ENCODE data around the gene ZFPM1.

DNA sequence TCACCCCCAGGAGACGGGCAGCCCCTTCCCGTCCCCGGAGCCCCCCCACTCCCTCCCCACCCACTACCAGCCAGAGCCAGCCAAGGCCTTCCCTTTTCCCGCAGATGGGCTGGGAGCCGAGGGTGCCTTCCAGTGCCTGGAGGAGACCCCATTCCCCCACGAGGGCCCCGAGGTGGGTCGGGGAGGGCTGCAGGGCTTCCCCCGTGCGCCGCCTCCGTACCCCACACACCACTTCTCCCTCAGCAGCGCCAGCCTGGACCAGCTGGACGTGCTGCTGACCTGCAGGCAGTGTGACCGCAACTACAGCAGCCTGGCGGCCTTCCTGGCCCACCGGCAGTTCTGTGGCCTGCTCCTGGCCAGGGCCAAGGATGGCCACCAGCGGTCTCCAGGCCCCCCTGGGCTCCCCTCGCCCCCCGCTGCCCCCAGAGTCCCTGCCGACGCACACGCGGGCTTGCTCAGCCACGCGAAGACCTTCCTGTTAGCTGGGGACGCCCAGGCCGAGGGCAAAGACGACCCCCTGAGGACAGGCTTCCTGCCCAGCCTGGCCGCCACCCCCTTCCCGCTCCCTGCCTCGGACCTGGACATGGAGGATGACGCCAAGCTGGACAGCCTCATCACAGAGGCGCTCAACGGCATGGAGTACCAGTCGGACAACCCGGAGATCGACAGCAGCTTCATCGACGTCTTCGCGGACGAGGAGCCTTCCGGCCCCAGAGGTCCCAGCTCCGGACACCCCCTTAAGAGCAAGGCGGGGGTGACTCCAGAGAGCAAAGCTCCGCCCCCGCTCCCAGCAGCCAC lies 23.5 kb upstream of the ZFPM1 start:
- TF ChIP-seq, protein P1, sequence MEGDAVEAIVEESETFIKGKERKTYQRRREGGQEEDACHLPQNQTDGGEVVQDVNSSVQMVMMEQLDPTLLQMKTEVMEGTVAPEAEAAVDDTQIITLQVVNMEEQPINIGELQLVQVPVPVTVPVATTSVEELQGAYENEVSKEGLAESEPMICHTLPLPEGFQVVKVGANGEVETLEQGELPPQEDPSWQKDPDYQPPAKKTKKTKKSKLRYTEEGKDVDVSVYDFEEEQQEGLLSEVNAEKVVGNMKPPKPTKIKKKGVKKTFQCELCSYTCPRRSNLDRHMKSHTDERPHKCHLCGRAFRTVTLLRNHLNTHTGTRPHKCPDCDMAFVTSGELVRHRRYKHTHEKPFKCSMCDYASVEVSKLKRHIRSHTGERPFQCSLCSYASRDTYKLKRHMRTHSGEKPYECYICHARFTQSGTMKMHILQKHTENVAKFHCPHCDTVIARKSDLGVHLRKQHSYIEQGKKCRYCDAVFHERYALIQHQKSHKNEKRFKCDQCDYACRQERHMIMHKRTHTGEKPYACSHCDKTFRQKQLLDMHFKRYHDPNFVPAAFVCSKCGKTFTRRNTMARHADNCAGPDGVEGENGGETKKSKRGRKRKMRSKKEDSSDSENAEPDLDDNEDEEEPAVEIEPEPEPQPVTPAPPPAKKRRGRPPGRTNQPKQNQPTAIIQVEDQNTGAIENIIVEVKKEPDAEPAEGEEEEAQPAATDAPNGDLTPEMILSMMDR (IDR thresholded peaks at IDR 0.05), result no peak
- TF ChIP-seq EP300 (IDR thresholded peaks at IDR 0.05) (no peak), POLR2A (IDR thresholded peaks at IDR 0.05) (no peak), POLR2AphosphoS5 (IDR thresholded peaks at IDR 0.05) (no peak)
